GM12891 (cell line): ENCODE results near the gene NSF.
"Not testable (repeated sequence)": the region's sequence is repeated elsewhere in the genome, so short reads cannot be mapped to it uniquely, and the experiment has no call there.

ENCODE experiments used
- POLR2A ChIP-seq: IDR thresholded peaks from 2 replicates; pipeline ENCODE4 v1.6.1; 2011; ENCODE audit warnings: low read depth, low read length, control low read depth
- POLR2AphosphoS5 ChIP-seq: IDR thresholded peaks from 2 replicates; pipeline ENCODE4 v1.6.1; 2011; ENCODE audit warnings: low read depth, low read length, control low read depth
- TAF1 ChIP-seq: IDR thresholded peaks from 2 replicates; pipeline ENCODE4 v1.6.1; 2011; ENCODE audit warnings: low read depth, low read length, control low read depth

DNA sequence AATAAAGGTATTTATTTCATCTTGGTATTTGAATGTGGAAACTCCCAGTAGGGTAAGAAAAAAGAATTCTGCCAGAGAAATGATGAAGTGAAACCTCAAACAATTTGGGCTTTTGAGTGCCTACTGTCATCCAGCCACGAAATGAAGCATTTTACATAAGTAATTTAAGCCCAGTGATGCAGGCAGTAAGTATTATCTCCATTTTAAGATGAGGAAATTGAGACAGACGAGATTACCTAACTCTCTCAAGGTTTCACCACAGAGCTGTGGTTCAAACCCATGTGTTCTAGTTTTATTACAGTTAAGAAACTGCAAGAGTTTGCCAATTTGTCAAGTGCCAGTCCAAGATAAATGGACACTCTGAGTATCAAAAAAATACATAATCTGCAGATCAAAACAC, 24.2 kb upstream of the NSF start:
- TF ChIP-seq POLR2A, POLR2AphosphoS5, TAF1: not testable (repeated sequence)
